GM21515 (cell line): Measurements from ENCODE around the gene BRD1.

Source experiments
- ATAC-seq: cut with Tn5 transposase; IDR thresholded peaks from one replicate; pipeline ENCODE4 v1.9.1; 2021; ENCODE audit not compliant: unreplicated experiment

The BRD1 gene

GRCh38 chr22:49803737-49804375, 23.8 kb downstream of the BRD1 start:
- no peak for ATAC-seq

- ATAC-seq, result no peak
These were observed 24.5 kb downstream of the BRD1 start for GRCh38 chr22:49803134-49803533.

DNA sequence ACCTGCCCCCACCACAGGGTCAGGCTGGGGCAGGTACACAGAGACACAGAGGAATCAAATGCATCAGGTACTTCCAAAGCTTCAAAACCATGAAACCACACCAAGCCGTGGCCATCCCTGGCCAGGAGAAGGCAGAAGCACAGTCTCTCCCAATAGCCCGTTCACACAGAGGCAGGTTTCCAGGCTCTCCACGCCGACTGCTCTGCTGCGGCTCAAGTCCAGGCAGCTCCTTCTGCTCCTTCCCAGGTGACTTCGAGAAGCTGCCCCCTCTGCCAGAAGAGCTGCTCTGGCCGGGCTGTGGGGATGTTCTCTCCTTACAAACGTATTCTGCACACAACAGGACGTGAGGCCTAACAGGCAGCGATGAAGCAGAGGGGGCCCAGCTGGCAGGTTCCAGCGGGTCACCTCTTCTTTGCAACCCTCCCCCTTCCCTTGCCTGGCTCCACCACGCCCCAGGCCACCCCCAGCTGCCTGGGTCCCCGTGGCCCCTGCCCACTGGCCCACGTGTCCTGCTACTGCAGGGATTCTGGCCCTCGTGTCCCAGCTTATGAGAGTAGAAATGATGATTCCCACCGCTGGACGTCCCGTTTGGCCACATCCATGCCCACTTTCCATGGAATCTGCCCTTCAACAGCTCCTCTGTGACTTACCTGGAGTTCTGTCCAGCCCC, 26.1 kb downstream of the BRD1 start:
- no peak for ATAC-seq

GRCh38 chr22:49800408-49801238, 27.1 kb downstream of the BRD1 start:
- ATAC-seq, result no peak

- ATAC-seq, result no peak
These were observed 28.1 kb downstream of the BRD1 start for GRCh38 chr22:49799431-49800075.

DNA sequence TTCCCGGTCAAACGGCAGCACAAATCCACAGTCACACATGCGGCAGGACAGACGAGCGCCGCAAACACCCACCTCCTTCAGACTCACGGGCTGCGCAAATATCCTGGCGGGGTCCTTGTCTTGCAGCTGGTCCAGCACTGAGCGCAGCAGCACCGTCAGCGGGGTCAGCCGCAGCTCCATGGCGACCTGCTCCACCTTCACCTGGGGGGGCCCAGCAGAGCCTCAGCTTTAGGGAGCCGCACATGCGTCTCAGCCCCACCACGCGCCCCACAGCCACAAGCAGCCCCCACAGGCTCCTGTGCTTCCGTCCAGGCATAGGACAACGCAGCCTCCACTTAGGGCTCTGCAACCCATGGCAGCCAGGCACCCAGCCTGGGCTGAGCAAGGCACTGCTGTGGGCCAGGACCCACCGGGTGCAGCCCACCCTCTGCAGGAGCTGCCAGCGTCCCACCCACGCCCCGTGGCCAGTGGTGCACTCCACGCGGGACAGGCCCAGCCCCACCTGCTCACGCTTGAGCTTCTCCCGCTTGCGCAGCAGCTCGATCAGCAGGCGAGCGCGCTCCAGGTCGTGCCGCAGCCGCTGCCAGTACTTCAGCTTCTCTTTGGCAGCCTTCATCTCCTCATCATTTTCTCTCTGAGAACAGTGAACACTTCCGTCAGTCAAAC, 29.1 kb downstream of the BRD1 start:
- ATAC-seq, result no peak

GRCh38 chr22:49797706-49798105, 30.0 kb downstream of the BRD1 start:
- ATAC-seq, result no peak

- ATAC-seq, result no peak
These were observed 30.9 kb downstream of the BRD1 start for GRCh38 chr22:49796596-49797270.

DNA sequence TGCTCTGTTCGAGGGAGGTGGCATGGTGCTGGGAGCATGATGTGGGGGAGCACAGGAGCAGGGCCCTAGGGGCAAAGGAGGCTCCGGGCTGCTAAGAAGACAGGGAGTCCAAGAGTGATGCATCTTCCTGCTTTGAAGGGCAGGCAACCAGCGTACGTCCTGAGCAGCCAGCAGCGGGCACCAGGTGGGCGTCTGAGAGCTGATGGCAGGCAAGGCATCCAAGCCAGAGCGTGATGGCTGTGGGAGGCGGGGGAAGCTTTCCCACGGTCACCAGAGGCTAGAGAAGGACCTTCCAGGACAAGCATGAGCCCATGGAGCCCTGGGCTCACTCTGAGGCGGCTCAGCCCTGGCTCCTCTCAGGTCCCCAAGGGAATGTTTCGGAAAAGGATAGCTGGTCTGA, 32.2 kb downstream of the BRD1 start:
- no peak for ATAC-seq

- no peak for ATAC-seq
These were observed 33.8 kb downstream of the BRD1 start for GRCh38 chr22:49793871-49794270.

DNA sequence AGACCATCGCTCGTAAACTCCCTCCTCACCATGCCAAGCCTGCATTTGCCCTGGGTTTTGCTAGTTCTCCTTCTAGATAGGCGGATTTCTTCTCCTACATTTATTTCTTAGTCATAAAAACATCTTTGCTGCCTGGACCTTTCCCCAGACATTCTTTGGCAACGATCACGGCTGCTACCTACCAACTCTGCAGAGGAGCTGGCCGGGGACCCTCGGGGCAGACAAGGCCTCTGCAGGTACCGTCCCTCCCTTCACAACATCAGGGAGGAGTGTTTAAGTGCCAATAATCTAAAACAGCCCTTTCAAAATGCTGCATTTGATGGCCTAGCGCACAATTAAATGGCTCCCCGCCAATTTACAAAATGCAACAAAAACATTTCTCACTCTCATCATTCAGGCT, 34.4 kb downstream of the BRD1 start:
- no peak for ATAC-seq

GRCh38 chr22:49792107-49792506, 35.6 kb downstream of the BRD1 start:
- ATAC-seq, result no peak

- no peak for ATAC-seq
These were observed 36.0 kb downstream of the BRD1 start for GRCh38 chr22:49791682-49792081.

DNA sequence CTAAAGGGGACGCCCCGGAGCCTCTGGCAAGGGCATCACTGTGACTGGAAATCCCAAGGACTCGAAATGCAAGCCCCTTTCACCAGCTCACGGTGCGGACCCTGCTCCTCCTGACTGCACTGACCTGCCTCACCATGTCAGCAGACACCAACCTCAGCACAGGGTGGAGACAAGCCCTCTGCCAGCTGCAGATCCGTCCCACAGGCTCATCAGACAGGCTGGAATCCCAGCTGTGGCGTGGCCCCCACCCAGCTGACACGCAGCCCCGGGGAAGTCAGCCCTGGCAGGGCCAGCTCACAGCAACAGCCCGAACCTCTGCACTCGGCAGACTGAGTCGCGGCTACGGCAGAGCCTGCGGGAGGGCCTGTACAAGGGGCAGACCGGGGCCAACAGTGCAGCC, 36.8 kb downstream of the BRD1 start:
- ATAC-seq, result no peak

GRCh38 chr22:49789289-49790141, 38.2 kb downstream of the BRD1 start:
- ATAC-seq, result no peak

DNA sequence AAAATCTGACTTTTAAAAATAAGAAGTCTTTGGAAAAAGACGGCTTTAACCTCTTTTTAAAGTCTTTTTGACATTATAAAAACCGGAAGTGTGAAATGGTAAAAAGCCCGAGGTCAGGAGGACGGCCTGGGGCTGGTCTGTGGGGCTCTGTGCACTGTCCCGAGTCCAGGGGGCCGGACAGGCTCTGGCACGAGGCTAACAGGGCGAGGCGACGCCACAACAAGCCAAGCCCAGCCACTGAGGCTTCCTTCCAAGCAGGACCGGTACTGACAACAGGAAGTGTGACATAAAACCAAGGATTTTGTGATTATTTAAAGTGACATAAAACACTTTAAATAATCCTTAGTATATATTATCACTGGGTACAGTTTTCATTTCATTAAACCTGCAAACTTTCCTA, 39.2 kb downstream of the BRD1 start:
- ATAC-seq, result no peak

DNA sequence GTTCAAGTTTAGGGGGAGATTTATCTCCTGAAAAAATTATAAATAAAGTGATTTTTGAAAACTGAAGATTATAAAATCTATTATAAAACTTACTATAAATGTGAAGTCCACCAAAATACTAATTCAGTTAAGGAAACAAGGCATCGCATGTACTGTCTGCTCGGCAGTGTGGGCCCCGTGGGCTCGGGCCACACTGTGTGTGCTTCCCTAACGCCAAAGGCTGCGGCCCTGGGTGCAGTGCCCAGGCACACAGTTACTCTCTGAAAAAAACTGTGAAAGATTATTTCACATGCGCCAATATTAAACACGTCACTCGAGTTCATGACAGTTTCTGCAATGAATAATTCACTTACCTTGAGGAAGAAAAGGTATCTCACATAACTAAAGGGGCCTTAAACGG, 39.8 kb downstream of the BRD1 start:
- no peak for ATAC-seq

GRCh38 chr22:49786976-49787706, 40.5 kb downstream of the BRD1 start:
- ATAC-seq, result no peak
